Measurements from ENCODE around the gene SLC15A4.
"Not testable (repeated sequence)": the region's sequence is repeated elsewhere in the genome, so short reads cannot be mapped to it uniquely, and the experiment has no call there.

SLC15A4 gene

GRCh38 chr12:128850400-128850799 lies 26.6 kb upstream of the SLC15A4 start:
- Histone ChIP-seq H3K27ac (ENCODE audit: low read depth, low read length) (no peak overlapping the region), H3K4me1 (ENCODE audit: control insufficient read depth, low read depth, low read length) (peaks cover 3% of the 10 kb centered on the region), H3K23ac (ENCODE audit: low read length) (no peak overlapping the region), H3K79me1 (ENCODE audit: low read length) (no peaks in the 10 kb centered on the region), H3K9ac (ENCODE audit: low read length) (no peak overlapping the region), H3K4me3 (ENCODE audit: low read length) (no peak overlapping the region), H4K5ac (ENCODE audit: low read length) (no peak overlapping the region), H3K36me3 (ENCODE audit: control insufficient read depth, insufficient read depth, low read length) (no peaks in the 10 kb centered on the region), H3K4me2 (ENCODE audit: low read length) (no peak overlapping the region), H3K56ac (ENCODE audit: low read length) (no peak overlapping the region), H4K8ac (ENCODE audit: low read depth, low read length) (no peak overlapping the region), H3K27me3 (ENCODE audit: insufficient read depth, low read length, poor library complexity) (no peaks in the 10 kb centered on the region), H3K4ac (ENCODE audit: low read depth, low read length) (no peak overlapping the region), H2BK5ac (ENCODE audit: low read length) (no peak overlapping the region), H2BK15ac (replicated peaks; ENCODE audit: low read depth) (no peak overlapping the region), H2BK120ac (ENCODE audit: low read depth, low read length) (no peak overlapping the region), H2AK5ac (ENCODE audit: low read length) (no peak overlapping the region), H3K79me2 (ENCODE audit: control insufficient read depth, insufficient read depth, low read length) (no peaks in the 10 kb centered on the region), H3K18ac (ENCODE audit: low read length) (no peak overlapping the region)
- DNase-seq: peak; percentile 79
- no CpG with 5 or more reads among the region's 3 CpGs for WGBS (ENCODE audit: extremely low coverage, insufficient coverage, low lambda C conversion rate)

GRCh38 chr12:128849806-128850205 lies 26.0 kb upstream of the SLC15A4 start:
- not testable (repeated sequence) for H2AK5ac ChIP-seq (ENCODE audit: low read length); H3K4me1 ChIP-seq (ENCODE audit: control insufficient read depth, low read depth, low read length); H3K18ac ChIP-seq (ENCODE audit: low read length); H3K79me2 ChIP-seq (ENCODE audit: control insufficient read depth, insufficient read depth, low read length); H2BK5ac ChIP-seq (ENCODE audit: low read length); H3K4ac ChIP-seq (ENCODE audit: low read depth, low read length); H4K5ac ChIP-seq (ENCODE audit: low read length); H3K9ac ChIP-seq (ENCODE audit: low read length); H4K8ac ChIP-seq (ENCODE audit: low read depth, low read length); H3K23ac ChIP-seq (ENCODE audit: low read length); H3K27me3 ChIP-seq (ENCODE audit: insufficient read depth, low read length, poor library complexity); H3K4me3 ChIP-seq (ENCODE audit: low read length); H3K27ac ChIP-seq (ENCODE audit: low read depth, low read length); H3K4me2 ChIP-seq (ENCODE audit: low read length); H3K36me3 ChIP-seq (ENCODE audit: control insufficient read depth, insufficient read depth, low read length); H3K79me1 ChIP-seq (ENCODE audit: low read length); H2BK15ac ChIP-seq (replicated peaks; ENCODE audit: low read depth); H2BK120ac ChIP-seq (ENCODE audit: low read depth, low read length); H3K56ac ChIP-seq (ENCODE audit: low read length)
- DNase-seq: peak; percentile 66
- no CpG with 5 or more reads among the region's 6 CpGs for WGBS (ENCODE audit: extremely low coverage, insufficient coverage, low lambda C conversion rate)

GRCh38 chr12:128848371-128848770 lies 24.6 kb upstream of the SLC15A4 start:
- no peak overlapping the region for H3K4me3 ChIP-seq (ENCODE audit: low read length)
- no peak overlapping the region for H3K23ac ChIP-seq (ENCODE audit: low read length)
- H3K56ac ChIP-seq (ENCODE audit: low read length): no peak overlapping the region
- no peaks in the 10 kb centered on the region for H3K79me1 ChIP-seq (ENCODE audit: low read length)
- H4K5ac ChIP-seq (ENCODE audit: low read length): no peak overlapping the region
- no peak overlapping the region for H2BK5ac ChIP-seq (ENCODE audit: low read length)
- H3K36me3 ChIP-seq (ENCODE audit: control insufficient read depth, insufficient read depth, low read length): no peaks in the 10 kb centered on the region
- H3K18ac ChIP-seq (ENCODE audit: low read length): no peak overlapping the region
- no CpG with 5 or more reads among the region's 14 CpGs for WGBS (ENCODE audit: extremely low coverage, insufficient coverage, low lambda C conversion rate)
- no peak overlapping the region for H3K27ac ChIP-seq (ENCODE audit: low read depth, low read length)
- H3K27me3 ChIP-seq (ENCODE audit: insufficient read depth, low read length, poor library complexity): no peaks in the 10 kb centered on the region
- H2AK5ac ChIP-seq (ENCODE audit: low read length): no peak overlapping the region
- no peak overlapping the region for H3K4ac ChIP-seq (ENCODE audit: low read depth, low read length)
- H3K4me1 ChIP-seq (ENCODE audit: control insufficient read depth, low read depth, low read length): peaks cover 3% of the 10 kb centered on the region
- no peak overlapping the region for H2BK15ac ChIP-seq (replicated peaks; ENCODE audit: low read depth)
- H3K4me2 ChIP-seq (ENCODE audit: low read length): no peak overlapping the region
- DNase-seq: no peak
- no peak overlapping the region for H4K8ac ChIP-seq (ENCODE audit: low read depth, low read length)
- no peak overlapping the region for H2BK120ac ChIP-seq (ENCODE audit: low read depth, low read length)
- no peak overlapping the region for H3K9ac ChIP-seq (ENCODE audit: low read length)
- H3K79me2 ChIP-seq (ENCODE audit: control insufficient read depth, insufficient read depth, low read length): no peaks in the 10 kb centered on the region

GRCh38 chr12:128846671-128847070 lies 22.9 kb upstream of the SLC15A4 start:
- not testable (repeated sequence) for H2AK5ac ChIP-seq (ENCODE audit: low read length); H3K9ac ChIP-seq (ENCODE audit: low read length); H3K56ac ChIP-seq (ENCODE audit: low read length); H3K27me3 ChIP-seq (ENCODE audit: insufficient read depth, low read length, poor library complexity); H3K4me1 ChIP-seq (ENCODE audit: control insufficient read depth, low read depth, low read length); H3K36me3 ChIP-seq (ENCODE audit: control insufficient read depth, insufficient read depth, low read length); H3K27ac ChIP-seq (ENCODE audit: low read depth, low read length); DNase-seq; H2BK15ac ChIP-seq (replicated peaks; ENCODE audit: low read depth); H3K4ac ChIP-seq (ENCODE audit: low read depth, low read length); H3K18ac ChIP-seq (ENCODE audit: low read length); H4K5ac ChIP-seq (ENCODE audit: low read length); H3K23ac ChIP-seq (ENCODE audit: low read length); H3K4me2 ChIP-seq (ENCODE audit: low read length); H2BK5ac ChIP-seq (ENCODE audit: low read length); H3K79me2 ChIP-seq (ENCODE audit: control insufficient read depth, insufficient read depth, low read length); H3K4me3 ChIP-seq (ENCODE audit: low read length); H3K79me1 ChIP-seq (ENCODE audit: low read length); H2BK120ac ChIP-seq (ENCODE audit: low read depth, low read length); H4K8ac ChIP-seq (ENCODE audit: low read depth, low read length)
- WGBS (ENCODE audit: extremely low coverage, insufficient coverage, low lambda C conversion rate): no CpG with 5 or more reads among the region's 27 CpGs

GRCh38 chr12:128844031-128844635 lies 20.4 kb upstream of the SLC15A4 start:
- no peaks in the 10 kb centered on the region for H3K27me3 ChIP-seq (ENCODE audit: insufficient read depth, low read length, poor library complexity)
- no peak overlapping the region for H3K4me2 ChIP-seq (ENCODE audit: low read length)
- no peak overlapping the region for H3K4ac ChIP-seq (ENCODE audit: low read depth, low read length)
- no peak overlapping the region for H3K9ac ChIP-seq (ENCODE audit: low read length)
- H3K23ac ChIP-seq (ENCODE audit: low read length): no peak overlapping the region
- H3K79me2 ChIP-seq (ENCODE audit: control insufficient read depth, insufficient read depth, low read length): no peaks in the 10 kb centered on the region
- H2BK15ac ChIP-seq (replicated peaks; ENCODE audit: low read depth): no peak overlapping the region
- DNase-seq: peak; percentile 73
- no peak overlapping the region for H4K5ac ChIP-seq (ENCODE audit: low read length)
- no peaks in the 10 kb centered on the region for H3K4me1 ChIP-seq (ENCODE audit: control insufficient read depth, low read depth, low read length)
- no CpG with 5 or more reads among the region's 11 CpGs for WGBS (ENCODE audit: extremely low coverage, insufficient coverage, low lambda C conversion rate)
- no peak overlapping the region for H3K4me3 ChIP-seq (ENCODE audit: low read length)
- no peak overlapping the region for H3K56ac ChIP-seq (ENCODE audit: low read length)
- no peaks in the 10 kb centered on the region for H3K36me3 ChIP-seq (ENCODE audit: control insufficient read depth, insufficient read depth, low read length)
- H2BK5ac ChIP-seq (ENCODE audit: low read length): no peak overlapping the region
- no peaks in the 10 kb centered on the region for H3K79me1 ChIP-seq (ENCODE audit: low read length)
- H2BK120ac ChIP-seq (ENCODE audit: low read depth, low read length): no peak overlapping the region
- no peak overlapping the region for H3K27ac ChIP-seq (ENCODE audit: low read depth, low read length)
- no peak overlapping the region for H3K18ac ChIP-seq (ENCODE audit: low read length)
- no peak overlapping the region for H4K8ac ChIP-seq (ENCODE audit: low read depth, low read length)
- no peak overlapping the region for H2AK5ac ChIP-seq (ENCODE audit: low read length)

- Histone ChIP-seq H3K4me1 (ENCODE audit: control insufficient read depth, low read depth, low read length) (no peaks in the 10 kb centered on the region), H2BK15ac (replicated peaks; ENCODE audit: low read depth) (no peak overlapping the region), H2BK120ac (ENCODE audit: low read depth, low read length) (no peak overlapping the region), H4K8ac (ENCODE audit: low read depth, low read length) (no peak overlapping the region), H3K79me1 (ENCODE audit: low read length) (no peaks in the 10 kb centered on the region), H2BK5ac (ENCODE audit: low read length) (no peak overlapping the region), H3K9ac (ENCODE audit: low read length) (no peak overlapping the region), H3K23ac (ENCODE audit: low read length) (no peak overlapping the region), H3K56ac (ENCODE audit: low read length) (no peak overlapping the region), H3K27ac (ENCODE audit: low read depth, low read length) (no peak overlapping the region), H3K4ac (ENCODE audit: low read depth, low read length) (no peak overlapping the region), H4K5ac (ENCODE audit: low read length) (no peak overlapping the region), H3K4me2 (ENCODE audit: low read length) (no peak overlapping the region), H3K36me3 (ENCODE audit: control insufficient read depth, insufficient read depth, low read length) (no peaks in the 10 kb centered on the region), H3K27me3 (ENCODE audit: insufficient read depth, low read length, poor library complexity) (no peaks in the 10 kb centered on the region), H3K79me2 (ENCODE audit: control insufficient read depth, insufficient read depth, low read length) (no peaks in the 10 kb centered on the region), H3K18ac (ENCODE audit: low read length) (no peak overlapping the region), H3K4me3 (ENCODE audit: low read length) (no peak overlapping the region), H2AK5ac (ENCODE audit: low read length) (no peak overlapping the region)
- no peak for DNase-seq
- no CpG with 5 or more reads among the region's 4 CpGs for WGBS (ENCODE audit: extremely low coverage, insufficient coverage, low lambda C conversion rate)
These were observed 19.8 kb upstream of the SLC15A4 start for GRCh38 chr12:128843538-128843937.
